A673 (cell line): ENCODE data around the gene ESR2.

ENCODE experiments used
- CTCF ChIP-seq: fragments of 300-800, 200-600 bp; sonication (generic); conservative IDR thresholded peaks from 2 replicates; pipeline ENCODE4 v1.5.1; 2017; ENCODE audit warnings: low read depth, mild to moderate bottlenecking, antibody characterized with exemption, low read length, moderate library complexity, mixed read lengths
- EZH2 ChIP-seq: fragments of 200-600 bp; sonication (generic); IDR thresholded peaks from 2 replicates; pipeline ENCODE4 v1.6.1; 2017; ENCODE audit warnings: borderline replicate concordance, low read depth, mild to moderate bottlenecking, mixed read lengths, antibody characterized with exemption, low read length; ENCODE audit not compliant: poor library complexity, severe bottlenecking

- TF ChIP-seq CTCF (no peak), EZH2 (no peak)
Measured at GRCh38 chr14:64035143-64035542, 259.0 kb downstream of the ESR2 start.
